K562 (cell line): ENCODE measurements around the gene SEMA3F.

ENCODE experiments used
- FOXJ2 ChIP-seq: fragments of 200-800 bp; sonication (Bioruptor generic); IDR thresholded peaks from 2 replicates; pipeline ENCODE4 v1.6.1; 2016; ENCODE audit warnings: missing genetic modification characterization, missing compliant biosample characterization
- ZBTB33 ChIP-seq: sonication (generic); formaldehyde crosslinking; IDR thresholded peaks from 2 replicates; pipeline ENCODE4 v1.8.1; 2023; ENCODE audit warnings: mild to moderate bottlenecking, missing genetic modification reagents

- TF ChIP-seq FOXJ2 (tag) (no peak), ZBTB33 (CRISPR knock-in tag) (no peak)
Measured at GRCh38 chr3:50169858-50170257, 14.7 kb downstream of the SEMA3F start.
